Mesodermal cell (in vitro differentiated cells): ENCODE results near the gene TTLL11.

ENCODE experiments used
- H3K27ac ChIP-seq: 2 replicates; pipeline ENCODE4 v1.7.0; 2013; ENCODE audit warnings: mild to moderate bottlenecking, low read depth, low read length, moderate library complexity; ENCODE audit not compliant: severe bottlenecking
- H3K36me3 ChIP-seq: 2 replicates; pipeline ENCODE4 v1.7.1; 2013; ENCODE audit warnings: mild to moderate bottlenecking, low read length, moderate library complexity; ENCODE audit not compliant: control insufficient read depth, insufficient read depth
- H3K4me1 ChIP-seq: one replicate; pipeline ENCODE4 v1.7.1; 2013; ENCODE audit warnings: mild to moderate bottlenecking, low read length; ENCODE audit not compliant: insufficient read depth, control insufficient read depth, poor library complexity, severe bottlenecking
- H3K4me3 ChIP-seq: 2 replicates; pipeline ENCODE4 v1.7.0; 2013; ENCODE audit warnings: low read length, control low read depth, mild to moderate bottlenecking; ENCODE audit not compliant: insufficient read depth, poor library complexity, severe bottlenecking; ENCODE audit errors: extremely low read depth
- H3K9me3 ChIP-seq: 2 replicates; pipeline ENCODE4 v1.7.1; 2013; ENCODE audit warnings: mild to moderate bottlenecking, low read length, moderate library complexity; ENCODE audit not compliant: control insufficient read depth
- WGBS, 2 experiments: methylation state at CpG; one replicate each; pipeline ENCODE4 v1.1.5; 2013; ENCODE audit warnings: missing lambda C conversion rate in 2 of 2; ENCODE audit not compliant: insufficient coverage in 2 of 2; 5-methylcytosine and 5-hydroxymethylcytosine counted together

TTLL11 gene

GRCh38 chr9:122040561-122041242 lies 52.4 kb downstream of the TTLL11 start:
- H3K27ac ChIP-seq, result no peak overlapping the region
- H3K4me3 ChIP-seq, result no peak overlapping the region
- H3K9me3 ChIP-seq, result no peaks in the 10 kb centered on the region
- WGBS, 2 experiments, result no CpG with 5 or more reads among the region's 1 CpG
- H3K4me1 ChIP-seq, result peaks cover 13% of the 10 kb centered on the region
- H3K36me3 ChIP-seq, result no peaks in the 10 kb centered on the region

GRCh38 chr9:122039234-122039633 lies 53.9 kb downstream of the TTLL11 start:
- no peak overlapping the region for H3K27ac ChIP-seq
- H3K9me3 ChIP-seq, result no peaks in the 10 kb centered on the region
- peaks cover 13% of the 10 kb centered on the region for H3K4me1 ChIP-seq
- 93 to 100% methylated on average over 5 to 6 of the region's 6 CpGs for WGBS, 2 experiments
- no peaks in the 10 kb centered on the region for H3K36me3 ChIP-seq
- no peak overlapping the region for H3K4me3 ChIP-seq

GRCh38 chr9:122036988-122037387 lies 56.1 kb downstream of the TTLL11 start:
- Histone ChIP-seq H3K4me1 (peaks cover 13% of the 10 kb centered on the region), H3K4me3 (no peak overlapping the region), H3K36me3 (no peaks in the 10 kb centered on the region), H3K27ac (no peak overlapping the region), H3K9me3 (no peaks in the 10 kb centered on the region)
- 50% methylated on average over 1 of the region's 1 CpG; no CpG with 5 or more reads in 1 of the 2 experiments for WGBS, 2 experiments

- no CpG with 5 or more reads among the region's 4 CpGs for WGBS, 2 experiments
- no peak overlapping the region for H3K4me3 ChIP-seq
- H3K36me3 ChIP-seq, result no peaks in the 10 kb centered on the region
- no peak overlapping the region for H3K27ac ChIP-seq
- no peaks in the 10 kb centered on the region for H3K9me3 ChIP-seq
- H3K4me1 ChIP-seq, result peaks cover 13% of the 10 kb centered on the region
Observed at GRCh38 chr9:122036408-122036807, 56.7 kb downstream of the TTLL11 start.

GRCh38 chr9:122033775-122034373 lies 59.2 kb downstream of the TTLL11 start:
- H3K27ac ChIP-seq, result no peak overlapping the region
- 93 to 100% methylated on average over 1 to 6 of the region's 8 CpGs for WGBS, 2 experiments
- peaks cover 13% of the 10 kb centered on the region for H3K4me1 ChIP-seq
- H3K36me3 ChIP-seq, result no peaks in the 10 kb centered on the region
- no peaks in the 10 kb centered on the region for H3K9me3 ChIP-seq
- no peak overlapping the region for H3K4me3 ChIP-seq

GRCh38 chr9:122032346-122032745 lies 60.8 kb downstream of the TTLL11 start:
- Histone ChIP-seq H3K36me3 (no peaks in the 10 kb centered on the region), H3K27ac (no peak overlapping the region), H3K4me3 (no peak overlapping the region), H3K9me3 (no peaks in the 10 kb centered on the region), H3K4me1 (peaks cover 10% of the 10 kb centered on the region)
- WGBS, 2 experiments, result 100% methylated on average over 1 of the region's 3 CpGs

- no peaks in the 10 kb centered on the region for H3K9me3 ChIP-seq
- H3K4me3 ChIP-seq, result no peak overlapping the region
- no peak overlapping the region for H3K27ac ChIP-seq
- 98 to 100% methylated on average over 5 to 6 of the region's 7 CpGs for WGBS, 2 experiments
- H3K4me1 ChIP-seq, result peaks cover 4% of the 10 kb centered on the region
- no peaks in the 10 kb centered on the region for H3K36me3 ChIP-seq
Observed at GRCh38 chr9:122031776-122032175, 61.3 kb downstream of the TTLL11 start.

- 88 to 96% methylated on average over 10 of the region's 10 CpGs for WGBS, 2 experiments
- H3K36me3 ChIP-seq, result no peaks in the 10 kb centered on the region
Observed at GRCh38 chr9:122031157-122031556, 62.0 kb downstream of the TTLL11 start.

GRCh38 chr9:122030357-122030756 lies 62.8 kb downstream of the TTLL11 start:
- Histone ChIP-seq H3K4me3 (no peak overlapping the region), H3K4me1 (no peaks in the 10 kb centered on the region), H3K36me3 (no peaks in the 10 kb centered on the region), H3K9me3 (no peaks in the 10 kb centered on the region), H3K27ac (no peak overlapping the region)
- 92% methylated on average over 2 of the region's 4 CpGs; no CpG with 5 or more reads in 1 of the 2 experiments for WGBS, 2 experiments

More at GRCh38 chr9:122031157-122031556, 62.0 kb downstream of the TTLL11 start:
- Histone ChIP-seq H3K4me3 (no peak overlapping the region), H3K27ac (no peak overlapping the region), H3K9me3 (no peaks in the 10 kb centered on the region), H3K4me1 (no peaks in the 10 kb centered on the region)

GRCh38 chr9:122029898-122030297 lies 63.2 kb downstream of the TTLL11 start:
- no peaks in the 10 kb centered on the region for H3K9me3 ChIP-seq
- 93 to 100% methylated on average over 1 to 2 of the region's 3 CpGs for WGBS, 2 experiments
- no peaks in the 10 kb centered on the region for H3K4me1 ChIP-seq
- H3K36me3 ChIP-seq, result no peaks in the 10 kb centered on the region
- H3K4me3 ChIP-seq, result no peak overlapping the region
- H3K27ac ChIP-seq, result no peak overlapping the region

GRCh38 chr9:122028089-122028488 lies 65.0 kb downstream of the TTLL11 start:
- no peaks in the 10 kb centered on the region for H3K4me1 ChIP-seq
- no CpG with 5 or more reads among the region's 1 CpG for WGBS, 2 experiments

More at GRCh38 chr9:122028089-122028488, 65.0 kb downstream of the TTLL11 start:
- no peak overlapping the region for H3K4me3 ChIP-seq
- no peaks in the 10 kb centered on the region for H3K36me3 ChIP-seq
- H3K27ac ChIP-seq, result no peak overlapping the region
- no peaks in the 10 kb centered on the region for H3K9me3 ChIP-seq
